GM19193 (cell line): ENCODE measurements around the gene ITPK1.

Experiments used
- POLR2A ChIP-seq: IDR thresholded peaks from 4 replicates; pipeline ENCODE4 v1.6.1; 2011; ENCODE audit not compliant: insufficient read depth, insufficient read length; ENCODE audit errors: extremely low read depth

The ITPK1 gene

DNA sequence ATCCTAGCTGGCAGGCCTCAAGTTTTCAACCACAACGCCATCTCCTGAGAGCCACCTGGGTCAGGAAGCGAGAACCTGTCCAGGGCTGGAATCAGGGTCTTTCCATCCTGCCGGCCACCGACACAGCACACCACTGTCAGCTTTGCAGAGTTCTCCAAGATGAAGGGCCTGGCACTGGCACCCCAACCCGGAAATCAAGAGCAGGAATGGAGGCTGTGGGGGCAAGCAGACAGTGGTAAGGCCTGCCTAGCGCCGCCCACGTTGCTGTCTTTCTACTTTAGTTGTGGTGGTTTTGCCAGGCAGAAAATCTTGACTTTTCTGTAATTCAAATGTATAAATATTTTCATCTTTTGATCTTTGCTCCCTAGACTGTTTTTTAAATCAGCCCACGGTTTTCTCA is 90.7 kb downstream of the ITPK1 start:
- no peak for TF ChIP-seq POLR2A

- TF ChIP-seq POLR2A, result no peak
These were observed 91.2 kb downstream of the ITPK1 start for GRCh38 chr14:93024493-93024892.

DNA sequence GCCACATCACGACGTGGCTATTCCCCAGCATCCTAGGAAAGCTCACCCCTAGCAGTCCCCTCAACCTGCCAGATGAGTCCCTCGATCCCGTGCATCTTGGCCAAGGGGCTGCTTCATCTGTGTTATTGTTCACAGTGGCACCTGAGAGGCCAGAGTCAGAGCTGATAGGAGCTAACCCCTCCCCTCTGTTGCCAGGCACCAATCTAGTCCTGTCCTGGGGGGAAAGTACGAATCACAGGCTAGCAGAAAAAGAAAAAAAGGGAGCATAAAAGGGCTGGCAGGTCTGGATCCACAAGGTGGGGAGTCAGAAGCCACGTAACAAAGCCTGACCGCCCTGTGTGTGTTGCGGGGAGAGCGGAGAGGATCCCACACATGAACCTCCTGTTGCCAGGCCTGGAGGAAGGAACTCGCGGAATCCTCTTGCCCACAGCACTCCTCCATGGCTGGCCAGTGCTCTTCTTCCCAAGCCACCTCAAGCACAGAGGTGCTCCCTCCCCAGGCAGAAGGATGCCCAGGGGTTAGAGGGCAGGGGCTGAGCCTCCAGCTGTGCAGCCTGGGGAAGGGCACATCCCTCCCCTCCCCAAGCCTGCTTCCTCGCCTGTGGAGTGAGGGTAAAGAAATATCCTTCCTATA is 91.8 kb downstream of the ITPK1 start:
- no peak for TF ChIP-seq POLR2A

DNA sequence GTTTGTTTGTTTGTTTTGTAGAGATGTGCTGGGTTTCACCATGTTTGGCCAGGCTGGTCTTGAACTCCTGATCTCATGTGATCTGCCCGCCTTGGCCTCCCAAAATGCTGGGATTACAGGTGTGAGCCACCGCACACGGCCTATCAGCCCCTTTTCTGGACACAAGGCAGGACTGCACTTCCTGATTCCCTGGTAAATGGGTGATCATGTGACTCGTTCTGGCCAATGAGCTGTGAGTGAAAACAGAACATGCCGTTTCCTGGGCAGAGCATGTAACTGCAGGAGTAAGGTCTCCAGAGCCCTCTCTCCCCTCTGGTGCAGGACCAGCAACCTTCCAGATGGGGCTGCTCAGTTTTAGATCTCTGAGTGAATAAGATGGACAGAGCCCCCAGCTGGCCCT is 92.7 kb downstream of the ITPK1 start:
- TF ChIP-seq POLR2A, result no peak

DNA sequence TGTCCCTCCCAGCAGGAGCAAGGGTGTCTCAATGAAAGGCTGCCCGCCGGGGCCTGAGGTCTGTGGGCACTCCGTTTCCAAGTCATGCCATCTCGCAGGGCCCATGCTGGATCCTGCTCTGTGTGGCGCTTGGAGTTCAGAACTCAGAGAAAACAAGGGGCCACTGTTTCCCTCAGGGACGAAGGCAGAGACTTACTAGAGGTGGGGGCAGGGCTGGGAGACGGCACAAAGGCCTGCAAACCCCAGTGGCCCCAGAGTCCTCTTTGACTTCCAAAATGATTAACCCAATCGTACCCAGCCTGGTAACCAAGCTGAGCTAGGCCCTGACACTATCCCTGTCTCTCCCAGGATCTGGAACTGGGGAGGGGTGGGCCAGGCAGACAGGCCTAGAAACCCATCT is 95.8 kb downstream of the ITPK1 start:
- no peak for TF ChIP-seq POLR2A

GRCh38 chr14:93019367-93019843 is 96.3 kb downstream of the ITPK1 start:
- no peak for TF ChIP-seq POLR2A

DNA sequence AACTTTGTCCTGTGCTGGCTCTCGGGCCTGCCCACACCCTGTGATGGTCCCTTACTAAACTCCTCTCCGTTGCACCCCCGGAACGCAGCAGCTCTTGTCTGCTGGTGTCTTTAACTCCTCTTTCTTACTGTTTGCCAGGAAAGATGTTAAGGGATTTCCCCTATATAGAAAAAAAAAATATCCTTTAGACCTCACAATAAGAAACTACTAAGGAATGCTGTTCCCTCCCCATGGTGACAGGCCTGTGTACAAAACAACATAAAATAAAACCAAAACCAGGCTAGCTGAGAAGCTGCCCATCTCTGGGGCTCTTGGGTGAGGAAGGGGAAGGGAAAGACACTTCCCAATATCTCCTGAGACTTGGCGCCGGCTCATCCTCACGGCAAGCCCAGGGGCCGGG is 97.4 kb downstream of the ITPK1 start:
- no peak for TF ChIP-seq POLR2A

DNA sequence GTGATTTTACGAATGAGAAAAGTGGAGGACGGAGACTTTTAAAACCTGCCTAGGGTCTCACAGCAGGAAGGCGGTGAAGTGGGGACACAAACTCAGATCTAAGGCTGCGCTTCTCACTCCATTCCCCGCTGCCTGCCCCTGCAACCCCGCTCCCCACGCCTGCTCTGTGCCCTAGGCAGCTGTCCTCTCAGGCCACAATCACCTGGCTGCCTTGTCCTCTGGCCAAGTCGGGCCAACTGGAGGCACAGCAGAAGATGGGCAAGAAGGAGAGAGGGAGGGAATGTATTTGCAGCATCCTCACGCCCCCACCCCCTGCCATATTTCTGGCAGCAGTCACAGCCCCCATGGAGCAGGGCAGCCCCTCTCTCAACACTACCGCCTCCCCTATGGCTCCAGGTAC is 97.8 kb downstream of the ITPK1 start:
- TF ChIP-seq POLR2A, result no peak

GRCh38 chr14:93017301-93017797 is 98.4 kb downstream of the ITPK1 start:
- no peak for TF ChIP-seq POLR2A

DNA sequence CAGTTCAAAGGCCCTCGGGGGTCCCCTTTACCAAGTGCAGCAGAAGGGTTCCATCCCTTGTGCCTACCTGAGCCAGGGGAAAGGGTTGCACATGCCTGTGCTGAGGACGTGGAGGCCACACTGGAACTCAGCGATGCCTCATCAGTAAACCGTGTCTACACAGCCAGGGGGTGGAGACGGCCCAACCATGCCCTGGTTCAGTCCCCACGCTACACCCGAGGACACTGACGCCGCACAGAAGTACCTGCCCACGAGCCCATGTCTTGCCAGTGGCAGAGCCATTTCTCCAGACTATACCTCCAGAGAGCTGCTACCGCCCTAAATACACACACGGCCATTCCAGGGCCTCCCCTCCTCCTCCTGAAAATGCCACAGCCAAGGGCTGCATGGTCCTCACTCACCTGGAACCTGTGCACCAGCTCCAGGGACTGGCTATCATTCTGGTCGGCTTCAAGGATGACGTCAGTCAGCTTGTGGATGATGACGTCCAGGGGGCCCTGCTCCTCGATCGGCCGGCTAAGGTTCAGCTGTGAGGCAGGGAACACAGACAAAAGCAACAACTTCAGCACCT is 99.4 kb downstream of the ITPK1 start:
- TF ChIP-seq POLR2A, result no peak

- TF ChIP-seq POLR2A, result no peak
These were observed 100.2 kb downstream of the ITPK1 start for GRCh38 chr14:93015505-93015904.

GRCh38 chr14:93015064-93015463 is 100.7 kb downstream of the ITPK1 start:
- TF ChIP-seq POLR2A, result no peak

DNA sequence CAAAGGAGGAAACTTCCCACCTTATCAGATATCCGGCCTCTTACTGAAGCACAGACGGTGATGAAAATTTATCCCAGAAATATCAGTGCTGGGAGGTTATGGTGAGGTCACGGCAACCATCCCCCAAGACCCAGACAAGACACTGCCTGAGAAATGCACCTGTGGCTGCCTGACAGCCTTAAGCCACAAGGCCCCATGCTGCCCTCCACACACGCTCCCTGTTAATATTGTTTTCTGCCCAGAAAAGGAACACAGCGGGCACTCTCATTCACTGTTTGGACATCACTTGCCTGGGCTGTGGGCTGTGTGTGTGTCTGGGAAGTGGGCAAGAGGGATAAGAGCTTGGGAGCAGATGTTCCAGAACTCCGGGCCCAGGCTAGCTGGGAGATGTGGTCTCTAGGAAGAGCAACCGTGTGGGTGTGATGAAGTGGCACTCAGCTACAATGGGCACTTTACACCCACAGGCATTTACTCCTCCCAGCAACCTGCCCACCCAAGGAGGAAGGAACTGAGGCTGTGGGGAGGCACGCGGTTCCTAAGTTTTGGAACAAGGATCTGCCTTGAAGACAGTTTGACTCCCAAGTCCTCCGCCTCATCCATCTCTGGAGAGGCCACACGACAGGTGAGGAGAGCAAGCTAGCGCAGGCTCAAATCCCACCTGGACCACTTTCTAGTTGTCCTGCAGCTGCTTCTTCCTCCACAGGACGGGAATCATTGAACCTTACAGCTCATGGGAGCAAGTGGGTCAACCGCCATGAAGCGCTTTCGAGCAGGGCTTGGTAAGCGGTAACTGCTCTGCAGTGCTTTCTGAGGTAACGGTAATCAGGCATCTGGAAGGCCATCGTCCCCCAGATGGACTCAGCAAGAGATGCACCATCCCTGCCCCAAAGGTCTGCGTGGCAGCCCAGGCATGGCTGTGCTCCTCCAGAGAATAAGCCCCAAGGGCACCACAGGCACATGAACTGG is 101.4 kb downstream of the ITPK1 start:
- TF ChIP-seq POLR2A, result no peak

DNA sequence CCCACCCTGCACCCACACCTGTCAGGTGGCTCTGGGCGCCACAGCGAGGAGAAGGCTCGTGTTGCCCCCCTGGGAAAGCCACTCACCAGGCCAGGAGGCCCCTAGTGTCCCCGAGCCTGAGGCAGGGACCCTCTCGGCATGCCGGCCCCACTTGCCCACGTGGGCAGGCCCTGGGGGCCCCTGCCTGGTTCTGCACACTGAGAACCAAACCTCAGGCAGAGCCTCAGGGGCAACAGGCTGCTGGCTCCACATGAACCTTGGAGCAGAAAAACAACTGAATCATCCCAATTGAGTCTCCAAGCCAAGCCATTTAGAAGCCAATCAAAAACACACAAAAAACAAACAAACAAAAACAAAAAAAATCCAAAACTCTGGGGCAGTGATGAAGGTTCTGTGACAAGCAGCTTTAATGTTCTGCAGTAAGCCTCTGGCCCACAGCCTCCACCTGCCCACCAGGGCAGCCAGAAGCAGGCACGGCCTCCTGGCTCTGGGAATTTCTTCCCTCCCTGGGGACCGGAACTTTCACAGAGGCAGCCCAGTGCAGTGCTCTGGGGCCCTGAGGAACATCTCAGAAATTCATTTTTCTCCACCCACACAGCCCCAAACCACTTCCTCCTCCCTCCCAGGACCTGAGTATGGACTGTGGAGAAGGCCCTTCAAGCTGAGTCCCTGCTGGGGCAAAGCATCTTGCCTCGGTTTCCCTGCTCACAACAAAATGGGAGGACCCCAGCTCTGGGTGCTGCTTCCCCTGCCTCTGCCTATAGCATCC is 102.6 kb downstream of the ITPK1 start:
- TF ChIP-seq POLR2A, result no peak

GRCh38 chr14:93012506-93012905 is 103.2 kb downstream of the ITPK1 start:
- TF ChIP-seq POLR2A, result no peak
